HepG2 (cell line): ENCODE measurements around the gene GAGE10. TPM values are rescaled to one million over a fixed set of nuclear protein-coding genes. Genes with fewer than 3 reads are reported as not detected.

Experiments
- ATAC-seq: fragments of 200-7000 bp; cut with Tn5 transposase; 3 replicates; pipeline ENCODE4 v1.9.1; 2020; ENCODE audit warnings: mild to moderate bottlenecking, moderate library complexity
- BruUV-seq: library from RNA; stranded (reverse); fragments of 400-500 nt; replicated peaks from 2 replicates; lab custom pipeline; 2021; lab: Mats Ljungman, UMichigan
- CTCF ChIA-PET: fragments of 300-600 bp; formaldehyde crosslinking; extraction: SDS; loops from one replicate; lab custom pipeline; 2021; ENCODE audit warnings: low total read pairs, inconsistent platforms, low intra/inter-chr PET ratio; lab: Yijun Ruan, JAX
- POLR2A ChIA-PET: fragments of 350-600 bp; sonication (Branson Sonifier 250); formaldehyde crosslinking; loops from one replicate; lab custom pipeline; 2020; ENCODE audit warnings: antibody characterized with exemption, inconsistent platforms; lab: Yijun Ruan, JAX
- DNase-seq: peaks from one replicate; pipeline ENCODE4 v3.0.0-alpha.2; 2015; ENCODE audit warnings: low spot score
- FAIRE-seq: peaks from 3 replicates; lab custom pipeline; 2011; peaks lifted over from hg19 to GRCh38; lab: Jason Lieb, UNC
- H2AFZ ChIP-seq: one replicate; pipeline ENCODE4 v1.6.1; 2011; ENCODE audit warnings: low read length, inconsistent platforms
- H3K27ac ChIP-seq: fragments of 300-600 bp; 3 replicates; pipeline ENCODE4 v1.8.0; 2011; ENCODE audit warnings: mixed run types, mild to moderate bottlenecking, mixed read lengths, low read length, inconsistent platforms; ENCODE audit not compliant: insufficient read depth; ENCODE audit errors: extremely low read length
- H3K27me3 ChIP-seq, 2 experiments: fragments of 200-600 bp in 1 of 2; 2 replicates in 1 of 2; 3 replicates in 1 of 2; pipeline versions ENCODE4 v1.6.0 to v1.8.0; 2011; ENCODE audit warnings: low read length in 2 of 2, mild to moderate bottlenecking in 2 of 2, moderate library complexity in 2 of 2, inconsistent platforms in 1 of 2; ENCODE audit not compliant: insufficient read depth in 2 of 2, control insufficient read depth in 1 of 2
- H3K36me3 ChIP-seq, 2 experiments: fragments of 200-600 bp in 1 of 2; replicated peaks in 1 of 2; 2 replicates in 1 of 2; 3 replicates in 1 of 2; pipeline versions ENCODE4 v1.5.1 to v1.8.0; 2011; ENCODE audit warnings: low read length in 2 of 2, inconsistent platforms in 1 of 2; ENCODE audit not compliant: insufficient read depth in 2 of 2, control insufficient read depth in 1 of 2
- H3K4me1 ChIP-seq: 2 replicates; pipeline ENCODE4 v1.5.1; 2012; ENCODE audit warnings: low read length, inconsistent platforms; ENCODE audit not compliant: insufficient read depth
- H3K4me2 ChIP-seq: 2 replicates; pipeline ENCODE4 v1.6.0; 2011; ENCODE audit warnings: low read depth, low read length, inconsistent platforms
- H3K4me3 ChIP-seq, 3 experiments: fragments of 200-600 bp in 1 of 3; sonication (generic), shearing (Covaris generic) in 1 of 3; replicated peaks in 1 of 3; 2 replicates each; pipeline ENCODE4 v1.5.1; 2011 to 2016; ENCODE audit warnings: low read length in 3 of 3, inconsistent platforms in 2 of 3, low read depth in 2 of 3, mild to moderate bottlenecking in 2 of 3, control low read depth in 1 of 3, mixed read lengths in 1 of 3; ENCODE audit not compliant: insufficient read depth in 1 of 3
- H3K79me2 ChIP-seq: one replicate; pipeline ENCODE4 v1.6.1; 2011; ENCODE audit warnings: low read length, inconsistent platforms; ENCODE audit not compliant: insufficient read depth
- H3K9ac ChIP-seq: 2 replicates; pipeline ENCODE4 v1.6.0; 2011; ENCODE audit warnings: mild to moderate bottlenecking, low read depth, low read length, inconsistent platforms; ENCODE audit not compliant: insufficient read depth
- H3K9me3 ChIP-seq: 2 replicates; pipeline ENCODE4 v1.5.1; 2012; ENCODE audit warnings: mild to moderate bottlenecking, low read length
- H4K20me1 ChIP-seq: 2 replicates; pipeline ENCODE4 v1.6.0; 2011; ENCODE audit warnings: inconsistent platforms, mild to moderate bottlenecking, low read length, moderate library complexity; ENCODE audit not compliant: insufficient read depth
- ATF1 ChIP-seq: IDR thresholded peaks from 2 replicates; pipeline ENCODE4 v1.6.1; 2016; ENCODE audit warnings: mild to moderate bottlenecking, control low read depth
- CBX2 ChIP-seq, 2 experiments: fragments of 200-600 bp in 1 of 2; sonication (generic); formaldehyde crosslinking in 1 of 2; IDR thresholded peaks; 2 replicates each; pipeline versions ENCODE4 v1.7.0 to v1.8.1; 2018 to 2022; ENCODE audit warnings: low read depth in 2 of 2, low read length in 1 of 2, mild to moderate bottlenecking in 1 of 2, missing genetic modification reagents in 1 of 2
- CENPT ChIP-seq: sonication (generic); formaldehyde crosslinking; IDR thresholded peaks from 2 replicates; pipeline ENCODE4 v1.8.0; 2022; ENCODE audit warnings: low read depth, mild to moderate bottlenecking, moderate library complexity, missing genetic modification reagents
- GMEB2 ChIP-seq: IDR thresholded peaks from 2 replicates; pipeline ENCODE4 v1.6.1; 2016; ENCODE audit warnings: missing biosample characterization, missing genetic modification reagents, low read depth
- HIC2 ChIP-seq: sonication (generic); formaldehyde crosslinking; IDR thresholded peaks from 2 replicates; pipeline ENCODE4 v1.9.0; 2022; ENCODE audit warnings: low read depth, missing genetic modification reagents
- MTF1 ChIP-seq: sonication (generic); formaldehyde crosslinking; IDR thresholded peaks from 2 replicates; pipeline ENCODE4 v1.5.0; 2020; ENCODE audit warnings: missing genetic modification reagents
- NR2F6 ChIP-seq, 2 experiments: IDR thresholded peaks; 2 replicates each; pipeline ENCODE4 v1.6.1; 2016; ENCODE audit warnings: antibody characterized with exemption in 1 of 2, mild to moderate bottlenecking in 1 of 2
- REST ChIP-seq, 2 experiments: IDR thresholded peaks; 2 replicates each; pipeline ENCODE4 v1.6.1; 2011 to 2012; ENCODE audit warnings: low read length in 2 of 2, borderline replicate concordance in 1 of 2, low read depth in 1 of 2, mild to moderate bottlenecking in 1 of 2, moderate library complexity in 1 of 2
- TRAFD1 ChIP-seq: sonication (generic); formaldehyde crosslinking; IDR thresholded peaks from 2 replicates; pipeline ENCODE4 v1.5.1; 2020; ENCODE audit warnings: missing genetic modification reagents, mild to moderate bottlenecking, borderline replicate concordance
- ZNF484 ChIP-seq: sonication (generic); formaldehyde crosslinking; IDR thresholded peaks from 2 replicates; pipeline ENCODE4 v1.5.1; 2020; ENCODE audit warnings: mild to moderate bottlenecking, low read depth, missing genetic modification reagents, borderline replicate concordance
- WGBS: methylation state at CpG from one replicate; pipeline ENCODE4 v1.1.6; 2017; ENCODE audit warnings: low lambda C conversion rate; 5-methylcytosine and 5-hydroxymethylcytosine counted together
- in situ Hi-C: cut with HindIII; loops from 2 replicates; pipeline ENCODE4 v1.10.0; 2017; ENCODE audit warnings: low pct_unique_long_range_greater_than_20kb; ENCODE audit not compliant: extremely low pct_ligation_motif_present
- intact Hi-C: fragments of 100-400 bp; cut with micrococcal nuclease; formaldehyde crosslinking; loops from one replicate; pipeline ENCODE4 v1.10.0; 2022; ENCODE audit not compliant: unreplicated experiment
- polyA plus RNA-seq, 8 experiments: library from polyadenylated mRNA; depleted of rRNA in 3 of 8; stranded (reverse) in 7 of 8; unstranded in 1 of 8; fragments of >200 nt; fragmentation: Illumina TruSeq in 4 of 8; extraction: Trizol in 4 of 8; gene quantifications; 2 replicates each; pipeline versions ENCODE4 v1.2.1 to v1.2.3, GENCODE V29; 2011 to 2016; ENCODE audit warnings: low read depth in 4 of 8, missing spikeins in 1 of 8, mixed read lengths in 1 of 8; ENCODE audit not compliant: insufficient read depth in 1 of 8
- total RNA-seq, 5 experiments: library from RNA; depleted of rRNA; stranded (reverse); fragments of >200 nt; fragmentation: Illumina TruSeq; extraction: Trizol; gene quantifications; 2 replicates each; pipeline ENCODE4 v1.2.3, GENCODE V29; 2016; ENCODE audit warnings: low read depth in 1 of 5

The GAGE10 gene
- total and polyA plus RNA-seq, 2 of the 13 experiments (the other 11 are each of a cell fraction or from before 2014, with no cell fraction given), result not detected

- ATAC-seq, result peak; percentile 53
- ChIA-PET POLR2A (no interaction called here), CTCF (no interaction called here)
- no peaks in the 10 kb centered on the region; a peak in 1 of 5 replicates for H3K27me3 ChIP-seq
- H3K27ac ChIP-seq, result no peak overlapping the region
- no peaks in the 10 kb centered on the region for H3K4me1 ChIP-seq
- FAIRE-seq, result peak; percentile 21
- no peaks in the 10 kb centered on the region for H3K9me3 ChIP-seq
- H3K4me3 ChIP-seq, result peak overlapping the region; percentile 7 to 33 (median 28); a peak in 4 of 6 replicates
- H3K9ac ChIP-seq, result no peak overlapping the region
- H3K79me2 ChIP-seq, result no peaks in the 10 kb centered on the region
- no TSS peak for BruUV-seq
- WGBS, result 50% methylated on average over 15 of the region's 15 CpGs
- in situ Hi-C loops (no loop called here), intact Hi-C loops (no loop called here)
- H2AFZ ChIP-seq, result no peak overlapping the region
- no peaks in the 10 kb centered on the region for H3K36me3 ChIP-seq
- H3K4me2 ChIP-seq, result peak overlapping the region; percentile 60
- DNase-seq, result no peak
- no peaks in the 10 kb centered on the region for H4K20me1 ChIP-seq
- TF ChIP-seq NR2F6 (IDR thresholded peaks at IDR 0.05) (no peak), NR2F6 (CRISPR knock-in tag; IDR thresholded peaks at IDR 0.05) (no peak), ATF1 (CRISPR knock-in tag) (no peak), REST (IDR thresholded peaks at IDR 0.05; ENCODE audit: borderline replicate concordance in 1 of 2, low read depth in 1 of 2, low read length in 2 of 2) (no peak), ZNF484 (CRISPR knock-in tag) (no peak), TRAFD1 (CRISPR knock-in tag) (no peak), MTF1 (CRISPR knock-in tag) (no peak), HIC2 (no peak), CENPT (CRISPR knock-in tag) (no peak), CBX2 (IDR thresholded peaks at IDR 0.05; ENCODE audit: low read depth, low read length) (no peak), CBX2 (CRISPR knock-in tag; IDR thresholded peaks at IDR 0.05; ENCODE audit: low read depth) (no peak), GMEB2 (CRISPR knock-in tag) (no peak)
Measured at GRCh38 chrX:49308604-49309269, 5.3 kb downstream of the GAGE10 start.
